Measurements from ENCODE around the gene NOS1AP.
A peak's percentile ranks its signal among the peaks of the same experiment; 100 is the strongest.
"Not testable (repeated sequence)": the region's sequence is repeated elsewhere in the genome, so short reads cannot be mapped to it uniquely, and the experiment has no call there.

The NOS1AP gene

DNA sequence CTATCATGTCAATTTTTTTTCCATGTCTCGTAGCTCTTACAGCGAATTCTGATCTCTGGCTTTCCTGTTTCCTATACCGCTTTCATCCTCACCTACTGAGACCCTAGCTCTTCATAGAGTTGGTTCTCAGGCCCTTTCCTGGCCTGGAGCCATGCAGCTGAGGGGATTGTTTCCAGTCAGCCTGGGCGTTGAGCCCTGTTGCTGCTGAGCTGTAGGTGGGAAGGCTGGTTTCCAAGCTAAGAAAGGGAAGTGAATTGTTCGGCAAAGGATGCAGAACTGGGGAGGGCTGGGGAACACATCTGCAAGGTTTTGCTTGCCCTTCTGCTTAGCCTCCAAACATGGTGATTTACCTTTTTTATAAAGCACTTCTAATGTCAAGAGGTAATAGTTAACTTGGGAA lies 265.6 kb downstream of the NOS1AP start:
- no peak for DNase-seq (ENCODE audit: low spot score)

DNA sequence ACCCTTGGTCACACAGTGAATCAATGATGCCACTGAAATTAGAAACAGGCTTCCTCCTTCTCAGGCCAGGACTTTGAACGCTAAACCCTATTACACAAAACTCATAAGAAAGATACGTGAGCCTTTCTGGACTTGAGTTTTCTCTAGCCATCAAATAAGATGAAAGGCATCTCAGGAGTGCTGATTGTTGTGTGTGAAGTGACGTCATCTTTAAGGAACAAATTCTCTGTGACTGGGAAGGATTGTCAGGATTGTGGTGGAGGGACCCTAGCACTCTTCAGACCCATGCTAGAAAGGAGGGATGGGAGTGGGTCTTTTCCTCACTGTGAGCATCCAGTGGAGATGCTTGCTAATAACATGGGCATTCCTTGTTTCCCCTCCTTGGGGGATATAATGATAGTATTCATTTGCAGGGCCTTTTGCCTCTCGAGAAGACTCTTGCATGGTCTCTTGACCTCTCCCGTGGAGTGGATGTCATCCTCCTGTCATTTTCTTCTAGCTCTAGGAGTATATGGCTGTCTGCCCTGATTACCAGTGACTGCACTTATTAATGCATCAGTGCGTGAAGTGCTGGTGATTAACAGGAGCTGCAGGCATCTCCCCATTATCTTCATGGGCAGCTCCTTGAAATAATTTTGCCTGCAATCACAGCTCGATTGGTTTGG lies 267.3 kb downstream of the NOS1AP start:
- no peak for DNase-seq (ENCODE audit: low spot score)

DNA sequence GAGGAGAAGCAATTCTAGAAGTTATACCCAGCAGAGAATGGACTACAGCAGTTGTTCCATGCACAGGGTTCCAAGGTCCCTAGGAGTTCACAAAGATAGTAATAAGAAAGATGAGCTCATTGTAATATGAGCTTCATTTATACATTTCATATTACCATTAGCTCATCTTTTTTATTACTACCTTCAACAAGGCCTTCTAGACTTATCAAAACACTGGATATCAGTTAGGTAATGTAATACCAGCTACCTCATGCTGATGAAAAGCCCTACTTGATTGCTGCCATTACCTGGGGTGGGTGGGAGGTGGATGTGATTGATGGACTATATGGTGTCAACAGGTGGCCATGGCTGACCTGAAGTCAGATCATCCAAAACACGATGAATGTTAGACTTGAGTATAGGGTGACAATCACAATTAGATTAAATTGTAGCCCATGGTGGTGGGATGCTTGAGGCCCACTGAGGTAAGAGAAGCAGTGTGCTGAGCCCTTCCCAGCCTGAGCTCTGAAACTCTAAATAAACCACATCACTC lies 273.0 kb downstream of the NOS1AP start:
- DNase-seq (ENCODE audit: low spot score): no peak

DNA sequence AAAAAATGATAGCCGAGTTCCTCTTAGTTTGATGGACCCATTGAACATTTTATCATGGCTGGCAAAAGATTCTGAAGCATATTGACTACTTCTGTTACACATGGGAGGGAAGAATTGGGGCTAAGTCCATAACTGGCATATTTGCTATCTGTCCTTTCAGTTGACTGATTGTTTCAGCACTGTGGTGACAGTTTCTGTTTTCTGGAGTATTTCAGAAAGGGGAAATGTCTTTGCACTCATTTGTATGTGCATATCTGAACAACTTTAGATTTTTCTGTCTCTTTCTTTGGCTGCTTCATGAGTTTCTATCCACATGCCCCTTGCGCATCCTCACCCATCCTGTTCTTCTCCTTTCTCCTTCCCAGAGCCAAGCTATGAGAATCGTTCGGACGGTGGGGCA lies 274.0 kb downstream of the NOS1AP start:
- DNase-seq (ENCODE audit: low spot score): no peak

DNA sequence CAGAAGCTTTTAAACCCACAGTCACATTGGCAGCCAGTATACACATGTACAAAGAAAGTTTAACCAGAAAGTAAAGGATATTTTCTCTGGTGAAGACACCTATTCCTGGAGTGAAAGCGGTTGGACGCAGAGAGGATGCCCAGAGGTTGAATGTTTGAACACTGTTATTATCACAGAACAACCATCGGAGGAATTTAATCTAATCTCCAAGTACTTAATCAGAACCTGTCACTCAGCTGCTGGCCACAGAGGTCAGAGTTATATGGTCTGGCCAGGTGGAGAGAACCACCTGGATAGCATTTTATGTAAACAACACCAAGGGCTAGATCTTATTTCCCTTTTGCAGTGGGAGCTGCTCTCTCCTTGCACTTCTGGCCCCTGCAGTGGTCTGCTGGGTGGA lies 277.8 kb downstream of the NOS1AP start:
- DNase-seq (ENCODE audit: low spot score): no peak

DNA sequence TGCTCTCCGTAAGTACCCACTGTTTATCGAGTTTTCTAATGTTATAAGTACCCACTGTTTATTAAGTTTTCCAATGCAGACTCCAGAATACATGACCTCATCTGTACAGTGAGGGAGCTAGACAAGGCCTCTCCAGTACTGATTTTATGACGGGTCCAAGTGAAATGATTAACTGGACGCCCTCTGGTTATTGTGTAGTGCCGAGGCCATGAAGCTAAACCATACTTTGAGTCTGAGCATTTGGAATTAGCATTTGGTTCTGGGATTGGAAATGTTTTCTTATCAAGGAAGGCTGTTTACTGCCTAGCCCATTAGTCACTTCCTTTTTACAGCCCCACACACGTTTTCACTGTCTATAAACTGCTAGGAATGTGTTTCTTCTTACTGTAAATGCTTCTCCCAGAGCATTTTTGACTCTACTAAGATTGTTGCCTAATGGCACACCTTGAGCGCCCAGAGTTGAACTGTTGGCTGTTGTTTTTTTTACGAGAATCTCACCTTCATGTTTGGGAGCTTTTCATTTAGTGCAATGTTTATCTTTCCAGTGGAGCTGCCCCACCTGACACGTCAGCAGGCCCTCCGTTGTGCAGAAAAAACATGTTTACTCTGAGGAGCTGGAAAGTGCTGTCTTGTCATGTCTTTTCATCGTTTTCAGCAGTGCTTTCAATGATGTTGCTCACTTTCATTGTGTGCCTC lies 280.3 kb downstream of the NOS1AP start:
- DNase-seq (ENCODE audit: low spot score): peak; percentile 96

DNA sequence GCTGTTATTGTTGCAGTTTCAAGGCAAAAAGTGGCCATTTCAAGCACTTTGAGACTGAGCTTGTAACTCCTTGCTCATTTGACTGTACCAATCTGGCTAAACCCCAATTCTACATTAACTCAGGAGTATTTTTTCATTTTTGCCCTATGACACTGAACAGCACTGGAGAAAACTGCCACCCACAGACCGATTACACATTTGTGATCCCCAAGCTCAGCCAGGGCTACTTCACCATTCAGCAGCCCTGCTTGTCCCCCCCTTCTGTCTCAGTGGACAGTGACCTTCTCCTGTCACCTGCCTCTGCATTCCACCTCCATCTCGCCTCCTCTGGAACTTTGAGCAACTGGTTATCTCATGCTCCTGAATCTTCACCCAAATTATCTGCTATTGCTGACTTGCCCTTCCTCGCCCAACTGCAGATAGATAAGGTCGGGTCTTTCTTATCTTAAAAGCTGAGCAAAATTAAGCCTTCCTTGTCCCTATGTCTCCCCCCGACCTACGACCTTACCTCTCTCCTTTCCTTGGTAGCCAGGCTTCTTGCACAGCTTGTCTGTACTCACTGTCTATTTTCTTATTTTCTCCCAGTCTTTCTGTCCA lies 281.9 kb downstream of the NOS1AP start:
- no peak for DNase-seq (ENCODE audit: low spot score)

DNA sequence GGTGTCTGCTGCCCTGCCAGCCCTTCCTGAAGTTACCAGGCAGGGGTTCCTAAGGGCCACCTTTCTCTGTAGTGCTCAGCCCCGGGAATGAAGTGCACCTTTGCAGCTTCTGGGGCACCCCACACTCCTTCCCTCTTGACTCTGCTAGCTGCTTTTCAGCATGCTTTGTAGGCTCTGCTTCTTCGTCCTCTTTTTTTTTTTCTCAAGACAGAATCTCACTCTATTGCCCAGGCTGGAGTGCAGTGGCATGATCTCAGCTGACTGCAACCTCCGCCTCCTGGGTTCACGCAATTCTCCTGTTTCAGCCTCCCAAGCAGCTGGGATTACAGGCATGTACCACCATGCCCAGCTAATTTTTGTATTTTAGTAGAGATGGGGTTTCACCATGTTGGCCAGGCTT lies 282.4 kb downstream of the NOS1AP start:
- not testable (repeated sequence) for DNase-seq (ENCODE audit: low spot score)

DNA sequence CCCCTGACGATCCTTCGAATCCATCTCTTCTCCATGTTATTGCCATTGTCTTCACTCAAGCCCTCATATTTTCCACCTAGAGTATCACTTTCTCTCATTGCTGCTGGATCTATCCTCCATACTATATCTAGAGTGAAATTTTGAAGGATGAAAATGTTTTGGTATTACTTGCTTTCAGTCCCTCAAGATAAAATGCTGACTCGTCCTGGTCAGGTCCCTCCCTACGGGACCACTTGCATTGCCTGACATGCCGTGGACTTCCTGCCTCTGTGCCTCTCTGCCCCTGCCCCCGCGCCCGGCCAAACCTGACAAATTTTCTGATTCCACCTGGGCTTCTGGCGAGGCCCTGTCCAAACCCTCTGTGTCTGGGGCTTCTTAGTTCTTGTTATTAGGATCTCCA lies 283.6 kb downstream of the NOS1AP start:
- DNase-seq (ENCODE audit: low spot score): no peak

DNA sequence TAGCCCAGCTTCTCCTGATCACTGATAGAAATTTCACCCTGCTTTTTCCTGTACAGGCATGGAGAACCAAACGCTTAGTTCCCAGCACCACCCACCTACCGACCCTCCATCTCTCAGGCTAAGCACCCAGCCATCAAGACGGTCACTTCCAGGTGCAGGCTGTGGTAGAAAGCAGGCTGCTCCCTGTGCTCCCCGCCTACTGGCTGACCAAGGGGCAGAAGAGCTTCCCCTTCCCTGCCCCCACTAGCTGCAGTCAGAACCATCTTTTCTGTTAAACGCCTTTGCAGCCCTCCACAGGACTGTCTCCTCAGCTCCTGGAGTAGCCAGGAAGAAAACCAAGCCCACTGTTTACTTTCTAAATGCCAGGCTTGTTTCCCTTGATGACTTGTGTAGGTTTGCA lies 284.2 kb downstream of the NOS1AP start:
- no peak for DNase-seq (ENCODE audit: low spot score)

DNA sequence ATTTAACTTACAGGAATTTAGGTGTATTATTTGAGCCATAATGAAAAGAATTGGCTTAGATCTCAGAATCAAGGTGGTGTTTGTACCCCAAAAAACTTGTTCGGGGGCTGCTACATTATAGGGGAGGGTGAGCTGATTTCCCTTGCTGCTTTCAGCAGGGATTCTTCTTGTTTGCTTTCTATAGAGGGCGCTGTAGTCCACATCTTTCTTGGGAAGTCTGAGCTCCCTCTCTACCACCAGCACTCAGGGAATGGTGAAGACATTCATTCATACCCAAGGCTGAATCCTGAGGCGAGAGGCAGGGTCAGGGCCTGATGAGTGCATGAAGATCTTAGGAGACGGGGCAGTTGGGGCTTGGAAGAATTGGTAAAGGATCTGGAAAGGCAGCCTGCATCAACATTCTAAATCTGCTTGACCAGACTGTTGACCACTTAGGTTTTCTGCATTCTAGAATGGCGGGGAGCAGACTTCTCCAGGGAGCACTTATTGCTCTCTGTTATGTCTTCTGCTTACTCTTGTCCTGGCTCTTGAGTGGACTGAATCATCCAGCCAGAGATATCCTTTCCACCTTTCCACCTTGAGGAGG lies 288.3 kb downstream of the NOS1AP start:
- DNase-seq (ENCODE audit: low spot score): peak; percentile 53

DNA sequence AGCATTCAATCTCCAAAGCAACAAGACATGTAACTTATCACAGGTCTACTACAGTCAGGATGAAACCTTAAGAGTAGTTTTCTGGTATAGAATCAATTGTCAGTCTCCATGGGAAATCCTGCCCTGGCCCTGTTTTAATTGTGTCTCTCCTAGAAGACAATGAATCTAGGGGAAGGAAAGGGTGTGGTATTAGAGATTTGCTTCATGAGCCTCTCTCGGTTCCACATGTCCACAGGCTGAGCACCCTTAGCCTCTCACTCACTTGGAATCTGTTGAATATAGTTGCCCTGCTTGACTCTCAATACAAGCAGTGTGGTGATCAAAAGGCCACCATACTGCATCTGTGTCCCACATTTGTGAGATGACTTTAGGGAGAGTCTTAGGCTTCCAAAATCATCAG lies 289.4 kb downstream of the NOS1AP start:
- no peak for DNase-seq (ENCODE audit: low spot score)

DNA sequence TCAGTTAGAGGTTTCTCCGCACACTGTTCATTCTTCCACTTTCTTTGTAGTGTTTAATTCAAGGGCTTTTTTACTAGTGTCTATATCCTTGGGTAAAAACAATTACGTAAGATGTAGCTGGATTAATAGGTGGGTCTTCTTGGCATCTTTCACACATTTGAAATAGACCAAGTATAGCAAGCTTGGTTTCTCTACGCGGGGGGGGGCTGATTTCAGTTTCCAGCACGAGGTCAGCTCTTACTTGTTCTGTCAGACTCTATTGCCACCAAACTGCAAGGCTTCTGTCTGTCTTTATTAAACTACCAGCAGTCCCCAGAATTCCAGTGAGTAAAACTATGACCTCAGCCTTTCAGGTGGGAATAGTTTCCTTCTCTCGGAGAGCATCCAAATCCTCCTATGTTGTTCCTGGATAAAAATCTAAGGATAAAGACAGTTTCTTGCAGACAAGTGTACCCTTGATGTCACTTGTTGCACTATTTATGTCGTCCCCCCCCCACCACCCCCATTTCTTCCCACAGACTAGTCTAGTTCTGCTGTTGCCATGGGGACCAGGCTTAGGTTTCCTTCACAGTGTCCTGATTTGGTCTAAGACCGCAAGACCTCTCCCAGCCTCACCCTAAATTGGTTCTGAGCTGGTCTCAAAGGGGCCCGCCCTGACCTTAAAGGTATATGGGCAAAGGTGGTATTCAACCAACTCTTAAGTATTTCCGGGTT lies 290.2 kb downstream of the NOS1AP start:
- no peak for DNase-seq (ENCODE audit: low spot score)

DNA sequence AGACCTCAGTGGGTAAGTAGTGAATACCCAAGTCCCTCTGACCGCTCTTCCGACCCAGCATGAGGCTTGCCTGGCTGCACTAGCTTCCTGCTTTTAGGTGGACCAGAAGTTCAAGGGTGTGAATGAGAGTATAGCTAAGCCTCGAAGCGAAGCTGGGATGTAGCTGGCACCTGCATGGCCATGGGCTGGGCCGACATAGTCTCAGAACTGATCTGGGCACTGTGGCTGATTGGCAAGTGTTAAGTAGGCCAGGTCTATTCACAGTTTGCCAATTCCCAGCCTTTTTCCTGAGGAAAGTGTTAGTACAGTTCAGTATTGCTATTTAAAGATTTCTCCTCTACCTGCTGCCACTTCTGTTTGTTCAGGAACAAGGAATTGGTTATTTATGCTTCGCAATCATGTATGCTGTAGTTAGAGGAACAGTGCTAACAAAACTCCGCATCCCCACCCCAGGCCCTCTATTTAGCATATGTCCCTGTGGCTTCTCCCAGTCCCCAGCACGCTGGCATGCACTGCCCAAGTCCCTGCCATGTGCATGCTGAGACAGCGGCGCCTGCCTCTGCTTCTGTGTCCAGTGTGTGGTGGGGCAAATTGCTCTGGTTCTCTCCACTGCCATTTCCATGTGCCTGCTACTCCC lies 290.9 kb downstream of the NOS1AP start:
- DNase-seq (ENCODE audit: low spot score): no peak

DNA sequence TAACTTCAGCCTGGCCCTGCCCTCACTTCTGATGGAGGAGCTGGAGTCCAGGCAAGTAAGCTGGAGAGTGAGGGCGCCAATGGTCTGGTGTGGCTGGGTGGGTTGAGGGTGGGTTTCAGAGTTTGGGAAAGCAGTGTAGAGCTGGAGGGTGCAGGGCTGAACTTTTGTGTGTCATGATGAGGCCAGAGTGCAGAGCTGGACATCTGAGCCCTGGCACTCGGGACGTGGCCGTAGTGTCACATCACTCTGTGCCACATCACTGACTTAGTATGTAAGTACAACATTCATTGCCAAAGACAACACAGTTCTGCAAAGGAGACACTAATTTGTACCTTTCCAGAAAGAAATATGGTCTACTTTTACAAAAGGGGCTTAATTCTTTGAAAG lies 291.4 kb downstream of the NOS1AP start:
- no peak for DNase-seq (ENCODE audit: low spot score)

DNA sequence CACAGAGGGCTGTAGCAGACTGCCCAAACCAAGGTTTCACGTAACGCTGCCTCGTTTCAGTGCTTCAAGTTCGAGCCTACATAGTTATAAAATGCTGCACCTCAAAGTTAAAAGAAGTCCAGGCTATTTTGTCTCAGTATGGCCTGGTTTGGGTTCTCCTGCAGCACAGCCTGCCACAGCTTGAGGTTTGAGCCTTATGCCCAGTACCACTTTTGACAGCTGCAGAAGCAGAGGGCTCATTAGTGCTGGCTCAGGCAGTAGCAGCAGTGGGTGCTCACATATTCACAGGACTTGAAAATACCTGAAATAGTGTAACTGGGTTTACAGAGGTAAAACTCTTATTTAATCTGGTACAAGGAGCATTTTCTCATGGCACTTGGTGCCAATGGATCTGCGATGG lies 291.9 kb downstream of the NOS1AP start:
- no peak for DNase-seq (ENCODE audit: low spot score)

DNA sequence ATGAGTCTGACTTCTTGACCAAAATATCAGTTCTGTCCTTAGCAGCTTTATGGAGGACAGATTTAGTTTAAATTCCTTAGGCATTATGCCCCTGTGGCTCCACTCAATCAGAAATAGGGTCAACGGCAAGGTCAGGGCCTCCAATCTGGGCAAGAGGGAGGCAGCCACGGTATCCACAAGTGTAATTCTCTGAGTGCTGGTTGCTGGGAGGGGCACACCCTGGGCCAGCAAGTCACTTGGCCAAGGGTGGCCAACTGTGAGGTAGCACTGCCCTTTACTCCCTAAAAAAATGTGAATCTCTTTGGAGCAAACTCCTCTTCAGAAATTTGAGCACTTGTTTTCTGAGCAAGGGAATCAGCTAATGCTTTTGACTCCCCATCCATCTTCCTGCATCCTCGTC lies 294.3 kb downstream of the NOS1AP start:
- DNase-seq (ENCODE audit: low spot score): no peak

DNA sequence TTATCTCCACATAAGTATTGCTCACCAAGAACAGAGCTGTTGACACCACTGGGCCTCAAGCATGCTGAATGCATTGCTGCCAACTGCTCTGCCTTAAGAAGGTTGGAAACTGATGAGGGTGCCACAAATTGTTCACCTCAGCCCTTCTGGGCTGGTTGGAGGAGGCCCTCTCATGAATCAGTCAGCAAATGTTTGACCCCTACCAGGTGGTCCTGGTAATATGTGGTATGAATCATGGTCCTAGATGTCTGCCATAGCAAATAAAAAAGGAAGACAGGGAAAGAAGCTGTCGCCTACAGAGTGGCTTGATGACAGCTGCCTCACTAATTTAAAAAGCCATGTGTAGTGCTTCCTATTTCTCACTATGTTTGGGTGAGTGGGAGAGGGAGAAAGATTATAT lies 295.0 kb downstream of the NOS1AP start:
- no peak for DNase-seq (ENCODE audit: low spot score)

DNA sequence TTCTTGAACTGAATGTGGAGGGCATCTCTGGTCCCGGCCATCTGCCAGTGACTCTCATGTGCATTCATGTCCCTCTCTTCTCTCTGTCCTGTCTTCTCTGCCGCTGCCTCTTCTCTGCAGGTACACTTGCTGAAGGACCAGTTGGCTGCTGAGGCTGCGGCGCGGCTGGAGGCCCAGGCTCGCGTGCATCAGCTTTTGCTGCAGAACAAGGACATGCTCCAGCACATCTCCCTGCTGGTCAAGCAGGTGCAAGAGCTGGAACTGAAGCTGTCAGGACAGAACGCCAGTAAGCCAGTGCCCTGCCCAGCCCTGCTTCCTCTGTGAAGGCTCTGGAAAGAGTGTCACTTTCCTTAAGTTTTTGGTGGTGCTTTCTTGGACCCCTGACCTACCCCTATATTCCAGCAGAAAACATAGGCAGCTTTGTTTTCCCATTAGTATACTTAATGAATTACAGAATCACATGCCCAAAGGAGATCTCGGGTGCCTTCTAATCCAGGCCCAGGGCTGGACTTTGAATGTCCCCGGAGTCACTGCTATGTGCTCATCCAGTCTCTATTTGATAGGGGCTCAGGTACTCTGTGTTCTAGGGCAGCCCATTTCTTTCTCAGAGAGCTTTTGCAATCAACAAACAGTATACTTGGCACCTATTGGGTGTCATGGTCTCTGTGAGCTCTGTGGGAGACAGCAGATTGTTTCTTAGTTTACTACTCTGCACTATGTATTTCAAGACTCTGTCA lies 296.0 kb downstream of the NOS1AP start:
- no peak for DNase-seq (ENCODE audit: low spot score)

DNA sequence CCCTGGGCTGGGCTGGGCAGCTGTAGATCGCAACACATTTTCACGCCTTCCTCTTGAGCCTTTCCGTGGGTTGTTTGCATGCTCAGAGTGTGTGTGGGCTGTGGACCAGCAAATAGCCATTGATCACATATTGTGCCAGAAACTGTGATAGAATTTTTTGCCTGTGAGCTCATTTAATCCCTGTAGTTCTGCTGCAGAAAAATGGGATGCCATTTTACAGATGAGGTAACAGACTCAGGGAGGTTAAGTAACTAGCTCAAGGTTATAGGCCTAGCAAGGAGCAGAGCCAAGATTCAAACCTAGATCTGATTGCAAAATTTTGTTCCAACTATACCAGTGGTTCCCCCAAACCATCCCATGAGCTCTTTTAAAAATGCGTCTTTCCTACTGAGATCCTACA lies 296.7 kb downstream of the NOS1AP start:
- DNase-seq (ENCODE audit: low spot score): no peak

DNA sequence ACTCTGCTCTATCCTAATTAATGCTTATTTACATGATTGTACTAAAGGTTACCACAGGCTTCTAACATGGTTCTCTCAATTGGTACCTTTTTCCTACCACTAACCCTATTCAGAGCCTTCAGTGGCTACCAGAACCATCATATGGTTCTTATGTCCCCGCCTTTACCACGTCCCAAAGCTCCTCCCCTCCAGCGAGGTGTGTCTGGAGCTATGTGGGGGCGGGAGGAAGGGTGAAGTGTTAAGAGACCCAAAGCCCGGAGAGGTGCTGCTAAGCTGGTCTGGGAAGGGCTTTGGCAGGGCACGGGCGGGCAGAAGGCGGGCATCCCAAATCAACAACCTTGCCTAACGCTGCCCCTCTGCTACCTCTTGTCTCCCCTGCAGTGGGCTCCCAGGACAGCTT lies 297.2 kb downstream of the NOS1AP start:
- DNase-seq (ENCODE audit: low spot score): no peak
